ENCODE measurements around the gene PDX1.
A peak's percentile ranks its signal among the peaks of the same experiment; 100 is the strongest.

Gene PDX1

DNA sequence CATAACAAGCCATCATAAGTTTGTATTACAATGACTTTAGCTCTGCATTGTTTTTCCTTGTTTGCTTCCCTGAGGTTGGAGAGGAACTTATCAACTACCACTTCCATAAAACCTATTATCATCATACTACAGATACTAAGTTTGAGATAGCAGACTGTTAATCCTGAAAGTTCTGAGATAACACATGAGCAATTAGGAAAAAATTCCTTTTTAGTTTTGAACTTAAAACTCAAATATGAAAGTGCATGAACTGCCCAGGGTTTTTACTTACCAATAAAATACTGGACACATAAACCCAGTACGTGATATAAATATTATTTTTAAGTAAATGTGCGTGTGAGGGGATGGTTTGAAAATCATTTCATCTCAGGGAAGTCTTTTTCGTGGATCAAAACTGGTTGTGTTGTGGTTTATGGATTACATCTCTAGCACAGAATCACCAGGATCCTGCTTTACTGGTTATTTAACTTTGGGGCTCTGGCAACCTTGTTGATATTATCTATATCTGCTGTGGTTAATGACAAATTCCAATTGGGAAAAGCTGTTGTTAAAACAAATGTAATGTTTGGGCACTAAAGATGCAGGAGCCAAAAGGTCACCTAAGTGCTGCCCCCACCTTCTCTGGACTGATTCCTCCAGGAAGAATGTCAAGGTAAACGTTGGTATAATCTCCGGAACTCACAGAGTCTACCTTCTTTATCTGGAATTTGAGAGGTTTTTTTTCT lies 36.9 kb downstream of the PDX1 start:
- H3K4me3 ChIP-seq (ENCODE audit: control insufficient read depth, low read depth, low read length) = no peak overlapping the region
- no peak for TF ChIP-seq CTCF (IDR thresholded peaks at IDR 0.05; ENCODE audit: control insufficient read depth, insufficient read depth, low read depth, low read length, missing control alignments)
- no peak for DNase-seq (ENCODE audit: low read depth)

DNA sequence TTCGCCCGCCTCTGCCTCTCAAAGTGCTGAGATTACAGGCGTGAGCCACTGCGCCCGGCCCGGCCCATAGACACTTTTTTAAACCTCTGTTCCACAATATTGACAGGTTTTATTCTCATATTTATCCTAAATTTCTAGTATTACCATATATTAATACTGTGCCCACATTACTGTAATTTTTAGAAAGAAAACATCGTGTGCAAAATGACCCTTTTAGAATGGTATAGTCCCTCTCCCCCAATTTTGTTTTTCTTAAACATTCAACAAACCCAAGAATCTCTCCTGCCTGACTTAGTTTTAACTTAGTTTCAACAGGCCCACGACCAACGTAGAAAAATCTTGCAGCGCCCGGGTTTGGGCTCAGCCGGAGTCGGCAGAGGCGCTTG lies 40.2 kb downstream of the PDX1 start:
- DNase-seq (ENCODE audit: low read depth) = no peak
- peak overlapping the region; percentile 4; the same call in 1 of the 2 replicates for H3K4me3 ChIP-seq (ENCODE audit: control insufficient read depth, low read depth, low read length)
- TF ChIP-seq CTCF (IDR thresholded peaks at IDR 0.05; ENCODE audit: control insufficient read depth, insufficient read depth, low read depth, low read length, missing control alignments) = no peak

- H3K4me3 ChIP-seq (ENCODE audit: control insufficient read depth, low read depth, low read length) = peak overlapping the region; percentile 4
- no peak for DNase-seq (ENCODE audit: low read depth)
- peak; percentile 47 for TF ChIP-seq CTCF (IDR thresholded peaks at IDR 0.05; ENCODE audit: control insufficient read depth, insufficient read depth, low read depth, low read length, missing control alignments)
Measured at GRCh38 chr13:27960362-27961226, 40.8 kb downstream of the PDX1 start.

GRCh38 chr13:27961227-27962085 lies 41.7 kb downstream of the PDX1 start:
- no peak for DNase-seq (ENCODE audit: low read depth)
- no peak overlapping the region for H3K4me3 ChIP-seq (ENCODE audit: control insufficient read depth, low read depth, low read length)
- no peak for TF ChIP-seq CTCF (IDR thresholded peaks at IDR 0.05; ENCODE audit: control insufficient read depth, insufficient read depth, low read depth, low read length, missing control alignments)

- H3K4me3 ChIP-seq (ENCODE audit: control insufficient read depth, low read depth, low read length) = no peak overlapping the region
- no peak for DNase-seq (ENCODE audit: low read depth)
- TF ChIP-seq CTCF (IDR thresholded peaks at IDR 0.05; ENCODE audit: control insufficient read depth, insufficient read depth, low read depth, low read length, missing control alignments) = no peak
Measured at GRCh38 chr13:27962128-27962841, 42.5 kb downstream of the PDX1 start.

DNA sequence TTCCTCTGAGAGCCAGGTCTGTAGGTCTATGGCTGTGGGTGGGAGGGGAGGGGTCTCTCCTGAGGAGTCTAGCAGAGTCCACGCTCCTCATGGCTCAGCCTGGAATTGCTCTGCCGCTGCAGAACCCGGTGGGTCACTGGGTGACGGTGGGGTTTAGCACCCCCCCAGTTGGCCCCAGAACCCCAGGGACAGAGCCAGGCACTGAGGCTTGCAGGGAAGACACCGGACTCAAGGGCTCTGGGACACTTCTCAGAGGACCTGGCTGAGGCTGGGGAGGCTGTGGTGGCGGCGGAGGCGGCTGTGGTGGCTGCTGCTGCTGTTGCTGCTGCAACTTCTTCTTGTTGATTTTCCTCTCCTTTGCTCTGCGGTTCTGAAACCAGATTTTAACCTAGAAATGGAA lies 43.2 kb downstream of the PDX1 start:
- no peak overlapping the region for H3K4me3 ChIP-seq (ENCODE audit: control insufficient read depth, low read depth, low read length)
- no peak for DNase-seq (ENCODE audit: low read depth)
- TF ChIP-seq CTCF (IDR thresholded peaks at IDR 0.05; ENCODE audit: control insufficient read depth, insufficient read depth, low read depth, low read length, missing control alignments) = no peak

Measured in AG09309 (cell line).